Occipital lobe (tissue), 2 donors: Measurements from ENCODE around the gene OR4E2. TPM values are rescaled to one million over a fixed set of nuclear protein-coding genes. Genes with fewer than 3 reads are reported as not detected.
"Not testable (repeated sequence)": the region's sequence is repeated elsewhere in the genome, so short reads cannot be mapped to it uniquely, and the experiment has no call there.

Source experiments
- DNase-seq: peaks from one replicate; lab custom pipeline; 2025; lab: John Stamatoyannopoulos, UW
- total RNA-seq: library from RNA; depleted of rRNA; stranded (reverse); fragments of >200 nt; gene quantifications from one replicate; pipeline ENCODE4 v1.2.3, GENCODE V29; 2014

The OR4E2 gene, protein sequence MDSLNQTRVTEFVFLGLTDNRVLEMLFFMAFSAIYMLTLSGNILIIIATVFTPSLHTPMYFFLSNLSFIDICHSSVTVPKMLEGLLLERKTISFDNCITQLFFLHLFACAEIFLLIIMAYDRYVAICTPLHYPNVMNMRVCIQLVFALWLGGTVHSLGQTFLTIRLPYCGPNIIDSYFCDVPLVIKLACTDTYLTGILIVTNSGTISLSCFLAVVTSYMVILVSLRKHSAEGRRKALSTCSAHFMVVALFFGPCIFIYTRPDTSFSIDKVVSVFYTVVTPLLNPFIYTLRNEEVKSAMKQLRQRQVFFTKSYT
- not detected for total RNA-seq

DNA sequence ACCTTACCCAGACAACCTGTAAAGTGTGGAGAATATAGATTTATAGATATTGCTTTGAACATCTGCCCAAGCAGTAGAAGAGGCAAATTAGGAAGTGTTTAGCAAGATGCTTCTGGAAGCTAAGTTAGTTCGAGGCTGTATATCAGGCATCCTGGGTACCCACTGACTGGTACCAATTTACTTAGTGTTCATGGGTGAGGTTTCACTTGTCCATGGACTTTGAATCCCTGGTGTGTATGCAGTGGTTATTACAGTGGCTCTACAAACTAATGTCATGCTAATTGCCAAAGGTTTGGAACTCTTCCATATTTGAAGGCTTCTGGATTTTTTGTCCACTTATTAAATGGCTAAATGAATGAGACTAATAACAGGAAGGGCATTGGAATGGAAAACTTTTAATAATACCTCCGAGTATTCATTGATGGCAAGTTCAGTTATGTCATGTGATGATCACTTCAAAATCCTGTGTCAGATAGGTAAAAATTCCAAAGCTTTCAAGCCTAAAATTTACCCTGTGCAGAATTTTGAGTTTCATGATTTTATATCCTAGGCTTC, at the start of gene OR4E2:
Gene OR4E2, plus strand, starts transcription at position 505 of the 555 bp plus-strand sequence. CDS start 11,248 bp downstream, outside the sequence.
- no peak for DNase-seq

DNA sequence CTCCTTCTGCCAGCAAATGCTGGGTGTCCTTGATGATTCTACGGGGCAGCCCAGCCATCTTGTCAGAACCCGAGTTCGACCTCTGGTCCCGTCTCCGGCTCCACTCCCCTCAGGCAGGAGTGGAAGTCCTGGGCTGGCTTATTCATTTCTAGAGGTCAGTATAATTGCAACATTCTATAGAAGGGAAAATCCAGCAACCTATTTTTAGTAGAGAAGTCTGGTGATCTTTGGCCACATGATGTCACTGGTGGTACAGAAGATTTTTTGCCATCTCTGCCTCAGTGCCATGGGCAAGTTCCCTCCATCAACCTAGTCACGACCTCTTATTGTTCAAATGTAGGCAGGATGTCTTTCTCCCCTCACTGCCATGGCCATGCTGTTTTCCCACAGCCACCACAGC, 41.3 kb upstream of the OR4E2 start:
- no peak for DNase-seq

DNA sequence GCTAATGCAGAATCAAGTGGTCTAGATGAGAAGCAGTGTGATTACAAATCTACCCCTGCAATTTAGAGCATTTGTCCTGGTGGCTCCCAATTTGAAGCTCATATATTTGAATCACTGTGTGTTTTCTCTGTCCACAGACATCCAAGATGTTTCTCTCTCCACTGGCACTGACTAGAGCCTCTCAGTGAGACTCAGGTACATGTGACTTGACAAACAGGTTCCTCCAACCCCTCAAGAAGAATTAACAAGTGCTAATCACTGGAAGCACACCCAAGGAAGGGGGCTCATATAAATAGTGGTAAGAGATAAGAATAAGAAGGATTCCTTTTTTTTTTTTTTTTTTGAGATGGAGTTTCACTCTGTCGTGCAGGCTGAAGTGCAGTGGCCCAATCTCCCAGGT, 39.4 kb upstream of the OR4E2 start:
- DNase-seq: no peak

DNA sequence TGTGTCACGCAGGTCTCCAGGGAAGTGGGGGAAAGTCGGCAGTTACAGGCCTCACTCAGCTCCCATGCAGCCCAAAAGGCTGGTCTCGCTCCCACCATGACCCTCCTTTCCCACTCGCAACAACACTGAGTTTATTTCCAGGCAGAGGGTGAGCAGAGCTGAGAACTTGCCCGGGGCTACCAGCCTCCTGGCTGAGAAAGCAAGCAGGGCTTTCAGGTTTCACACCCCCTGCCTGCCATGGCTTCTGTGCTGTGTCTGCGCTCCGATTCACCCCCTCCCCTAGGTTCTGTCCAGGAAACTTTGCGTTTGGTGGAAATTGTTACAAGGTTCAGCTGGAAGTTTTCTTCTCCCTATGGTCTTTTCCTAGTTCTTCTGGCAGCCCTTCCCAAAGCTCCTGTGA, 36.0 kb upstream of the OR4E2 start:
- DNase-seq: no peak

DNA sequence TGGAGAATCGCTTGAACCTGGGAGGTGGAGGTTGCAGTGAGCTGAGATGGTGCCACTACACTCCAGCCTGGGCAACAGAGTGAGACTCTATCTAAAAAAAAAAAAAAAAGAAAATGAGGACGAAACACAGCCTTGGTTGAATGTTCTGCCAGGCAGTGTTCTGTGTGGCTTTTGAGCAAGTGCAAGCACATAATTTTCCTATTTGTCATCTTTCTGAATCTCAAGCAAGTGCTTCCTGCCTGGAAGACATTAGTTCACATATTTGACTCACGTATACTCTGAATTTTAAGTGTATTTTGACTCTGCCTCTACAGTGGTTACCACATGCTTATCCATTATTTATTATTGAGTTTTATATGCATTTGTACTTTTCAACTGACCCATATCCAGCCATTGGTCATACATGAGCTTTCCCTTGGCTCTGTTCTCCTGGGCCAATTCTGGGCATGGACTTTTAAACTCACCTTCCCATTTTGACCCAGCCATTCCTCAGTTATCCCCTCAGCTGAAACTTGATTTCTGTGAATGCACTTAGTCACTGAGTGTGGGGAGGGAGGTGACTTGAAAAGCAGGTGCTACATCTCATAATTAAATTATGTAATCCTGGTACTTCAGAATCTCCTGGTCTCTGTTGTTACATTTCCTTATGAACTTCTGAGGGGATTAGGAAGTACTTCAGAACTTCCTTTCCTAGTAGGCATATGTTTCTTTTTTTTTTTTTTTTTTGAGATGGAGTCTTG, 27.0 kb upstream of the OR4E2 start:
- DNase-seq: no peak

DNA sequence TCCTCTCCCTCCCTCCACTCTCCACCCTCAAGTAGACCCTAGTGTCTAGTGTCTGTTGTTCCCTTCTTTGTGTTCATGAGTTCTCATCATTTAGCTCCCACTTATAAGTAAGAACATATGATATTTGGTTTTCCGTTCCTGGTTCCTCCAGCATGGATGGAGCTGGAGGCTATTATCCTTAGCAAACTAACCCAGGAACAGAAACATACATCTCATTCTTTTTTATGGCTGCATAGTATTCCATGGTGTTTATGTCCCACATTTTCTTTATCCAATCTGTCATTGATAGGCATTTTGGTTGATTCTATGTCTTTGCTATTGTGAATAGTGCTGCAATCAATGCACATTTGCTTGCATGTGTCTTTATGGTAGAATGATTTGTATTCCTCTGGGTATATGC, 23.1 kb upstream of the OR4E2 start:
- DNase-seq: not testable (repeated sequence)

DNA sequence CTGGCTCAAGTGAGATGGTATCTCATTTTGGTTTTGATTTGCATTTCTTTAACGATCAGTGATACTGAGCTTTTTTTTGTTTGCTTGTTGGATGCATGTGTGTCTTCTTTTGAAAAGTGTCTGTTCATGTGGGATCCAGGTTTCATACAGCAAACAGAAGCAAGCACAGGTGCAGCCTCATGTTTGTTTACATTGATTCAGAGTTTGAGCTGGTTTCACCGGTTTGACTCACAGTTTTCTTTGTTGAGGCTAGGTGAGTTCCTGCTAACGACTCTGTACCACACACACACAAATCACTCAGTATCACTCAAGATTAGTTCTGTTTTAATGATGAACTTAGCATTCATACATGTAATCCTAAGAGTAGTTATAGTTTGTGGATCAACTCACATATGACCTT, 22.6 kb upstream of the OR4E2 start:
- DNase-seq: no peak

DNA sequence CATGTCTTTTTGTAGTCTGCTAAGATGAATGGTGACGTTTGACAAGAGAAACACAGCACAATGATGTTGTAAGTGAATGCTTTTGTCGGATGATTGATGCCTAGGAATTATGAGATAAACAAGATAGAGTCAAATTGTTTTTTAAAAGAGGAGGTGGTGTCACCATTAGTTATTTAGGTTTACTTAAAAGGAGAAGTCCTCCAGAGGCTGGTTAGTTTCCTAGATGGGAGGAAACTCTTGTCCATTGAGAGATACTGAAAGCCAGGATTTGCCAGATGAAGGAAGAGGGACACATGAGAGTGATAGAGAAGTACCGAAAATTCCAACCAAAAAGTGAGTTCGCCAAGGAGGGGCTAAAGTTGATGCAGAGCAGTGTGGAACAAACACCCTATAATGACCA, 18.8 kb upstream of the OR4E2 start, which contains the start of gene OR10G2:
Gene OR10G2, minus strand, starts transcription at position 101 of the 400 bp plus-strand sequence. Its CDS starts 98 bp downstream, at position 3.
- DNase-seq: no peak

DNA sequence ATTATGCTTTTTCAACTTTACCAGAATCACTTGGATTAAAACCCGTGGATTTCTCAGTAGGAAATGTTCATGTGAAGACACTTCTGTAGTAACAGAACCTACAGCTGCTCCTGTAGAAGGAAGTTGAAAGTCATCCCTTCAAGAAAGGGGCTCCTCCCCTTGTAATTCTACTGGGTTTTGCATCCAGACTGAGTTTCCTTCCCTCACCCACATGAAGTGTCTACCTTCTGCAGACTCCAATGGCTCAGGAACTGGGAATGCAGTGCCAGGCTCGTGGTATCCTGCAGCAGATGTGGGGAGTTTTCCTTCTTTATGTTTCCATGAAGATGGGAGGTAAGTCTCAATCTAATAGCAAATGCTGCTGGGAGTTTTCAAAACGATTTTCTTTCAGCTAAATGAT, 11.0 kb upstream of the OR4E2 start:
- no peak for DNase-seq

DNA sequence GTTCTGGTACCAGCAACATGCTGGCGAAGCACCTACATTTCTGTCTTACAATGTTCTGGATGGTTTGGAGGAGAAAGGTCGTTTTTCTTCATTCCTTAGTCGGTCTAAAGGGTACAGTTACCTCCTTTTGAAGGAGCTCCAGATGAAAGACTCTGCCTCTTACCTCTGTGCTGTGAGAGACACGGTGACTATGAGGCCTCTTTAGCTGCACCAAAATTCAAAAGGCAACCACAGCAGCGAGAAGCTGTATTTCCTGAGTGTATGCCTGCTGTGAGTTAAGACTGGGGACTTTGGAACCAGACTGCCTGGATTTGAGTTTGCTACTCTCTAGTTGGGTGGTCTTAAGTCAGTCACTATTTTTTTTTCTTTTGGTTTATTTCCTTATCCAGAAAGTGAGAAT, 10.2 kb upstream of the OR4E2 start:
- no peak for DNase-seq

DNA sequence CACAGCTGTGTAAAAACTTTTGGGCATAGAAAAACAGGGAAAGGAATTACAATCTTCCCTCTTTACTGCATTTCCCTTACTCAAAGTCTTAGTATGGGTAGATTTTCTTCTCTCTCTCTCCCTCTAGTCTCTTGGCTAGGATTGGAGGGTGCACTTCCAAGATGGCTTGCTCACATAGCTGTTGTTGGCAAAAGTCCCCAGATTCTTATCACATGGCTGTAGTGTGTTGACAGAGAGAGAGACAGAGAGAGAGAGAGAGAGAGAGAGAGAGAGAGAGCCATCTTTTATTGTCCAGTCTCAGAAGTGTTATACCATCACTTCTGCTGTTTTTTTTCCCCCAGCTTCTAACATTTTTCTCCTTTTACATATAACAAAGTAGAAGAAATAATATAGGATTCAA, 6.3 kb upstream of the OR4E2 start:
- DNase-seq: no peak

DNA sequence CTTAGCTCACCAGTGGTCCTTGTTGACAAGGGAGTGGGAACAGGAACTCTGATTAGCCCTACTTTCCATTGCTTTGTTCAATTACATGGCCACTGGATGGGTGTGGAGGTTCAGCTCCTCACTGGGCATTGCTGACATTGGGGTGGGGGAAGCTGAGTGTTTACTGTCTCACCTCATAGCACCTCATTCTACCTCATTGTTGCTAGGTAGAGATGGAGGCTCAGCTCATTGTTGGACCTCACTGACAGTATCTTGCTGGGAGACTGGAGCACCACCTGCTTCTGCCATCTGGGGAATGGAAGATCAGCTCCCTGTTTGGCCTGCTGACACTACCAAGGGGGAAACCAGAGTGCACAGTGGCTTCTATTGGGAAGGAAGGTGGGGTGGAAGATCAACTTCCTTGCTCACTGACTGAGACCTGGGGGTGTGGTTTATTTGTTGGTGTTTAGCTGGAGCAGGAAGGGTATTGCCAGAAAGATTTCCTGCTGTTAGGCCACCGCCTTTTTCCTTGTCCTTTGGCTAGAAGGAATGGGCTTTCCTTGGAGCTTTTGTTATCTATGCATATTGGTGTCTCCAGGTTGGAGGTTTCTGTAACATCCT, 1.3 kb upstream of the OR4E2 start:
- no peak for DNase-seq

DNA sequence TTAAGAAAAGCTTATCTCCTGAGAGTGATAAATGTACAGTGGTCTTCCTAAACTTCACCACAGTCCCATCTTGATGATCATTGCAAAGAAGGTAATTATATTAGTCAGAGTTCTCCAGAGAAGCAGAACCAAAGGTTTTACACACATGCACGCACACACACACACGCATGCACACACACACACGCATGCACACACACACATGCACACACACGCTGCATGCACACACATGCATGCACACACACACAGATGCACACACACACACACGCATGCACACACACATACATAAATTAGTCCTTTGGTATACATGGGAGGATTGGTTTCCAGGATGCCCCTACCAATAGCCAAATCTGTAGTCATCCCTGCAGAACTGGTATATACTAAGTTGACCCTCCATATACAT, 580 bp downstream of the OR4E2 start:
- DNase-seq: no peak

DNA sequence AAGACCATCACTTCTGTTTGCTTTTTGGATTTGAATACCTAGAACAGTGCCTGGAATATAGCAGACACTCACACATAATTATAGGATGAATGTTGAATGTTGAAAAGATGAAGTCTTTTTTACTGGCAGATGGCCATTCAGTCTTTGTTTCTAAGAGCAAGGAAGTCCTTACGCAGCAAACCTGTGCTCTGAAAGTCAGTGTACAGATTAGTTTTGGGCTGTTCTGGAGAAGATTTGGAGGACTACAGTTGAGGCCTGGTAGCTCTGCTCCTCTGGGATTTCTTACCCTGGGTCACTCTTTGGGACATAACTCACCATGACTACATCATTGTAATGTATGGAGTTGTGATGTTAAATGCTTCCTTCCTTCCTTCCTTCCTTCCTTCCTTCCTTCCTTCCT, 3.3 kb downstream of the OR4E2 start:
- no peak for DNase-seq

DNA sequence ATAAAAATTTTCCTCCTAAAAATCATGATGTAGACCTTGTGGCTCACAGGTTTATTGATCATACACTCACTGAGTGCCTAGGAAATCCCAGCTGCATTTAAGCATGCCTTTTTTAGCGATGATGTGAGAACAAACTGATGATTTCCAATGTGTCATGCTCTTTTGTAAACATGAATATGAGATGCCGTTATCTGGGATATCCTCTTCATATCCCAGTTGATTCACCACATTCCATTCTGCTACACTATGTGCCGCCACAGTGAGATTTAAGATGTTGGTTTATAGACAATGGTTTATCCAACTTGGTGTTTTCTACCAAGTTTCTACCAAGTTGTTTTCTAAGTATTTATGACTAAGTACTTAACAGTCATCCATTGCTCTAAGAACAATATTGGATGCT, 14.7 kb downstream of the OR4E2 start:
- no peak for DNase-seq

DNA sequence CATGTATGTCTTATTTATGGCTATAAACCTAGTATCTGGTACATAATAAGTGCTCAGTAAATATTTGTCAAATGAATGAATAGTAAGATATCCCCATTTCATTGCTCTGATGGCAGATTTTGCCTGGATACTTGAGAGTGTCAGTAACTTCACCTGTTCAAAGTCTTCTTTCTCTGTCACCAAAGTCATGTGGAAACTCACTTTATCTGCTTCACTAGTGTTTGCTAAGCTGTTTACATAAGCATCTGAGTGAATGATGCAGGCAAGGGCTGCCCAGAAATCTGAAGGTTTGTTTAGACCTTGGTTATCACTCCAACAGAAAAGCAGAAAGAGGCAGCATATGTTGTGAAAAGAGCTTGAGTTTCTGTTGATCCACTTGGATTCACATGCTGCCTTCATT, 15.6 kb downstream of the OR4E2 start:
- DNase-seq: no peak

DNA sequence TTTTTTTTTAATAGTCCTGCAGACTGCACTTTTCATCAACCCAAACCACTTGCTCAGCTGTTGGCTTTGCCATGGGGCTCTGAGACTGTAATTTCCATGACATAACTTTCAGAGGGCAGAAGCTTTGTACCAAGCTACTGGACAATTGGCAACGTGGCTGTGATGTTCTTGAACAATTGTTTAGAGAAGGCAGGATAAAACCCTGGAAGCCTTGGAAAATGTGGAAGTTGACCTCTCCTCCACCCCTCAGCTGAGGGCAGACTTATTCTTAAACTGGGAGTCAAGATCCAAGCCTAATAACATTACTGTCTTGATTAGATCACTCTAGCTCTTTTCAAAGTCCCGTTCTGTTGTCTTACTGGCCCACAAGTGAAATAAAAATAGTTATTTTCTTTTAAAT, 17.7 kb downstream of the OR4E2 start:
- no peak for DNase-seq

DNA sequence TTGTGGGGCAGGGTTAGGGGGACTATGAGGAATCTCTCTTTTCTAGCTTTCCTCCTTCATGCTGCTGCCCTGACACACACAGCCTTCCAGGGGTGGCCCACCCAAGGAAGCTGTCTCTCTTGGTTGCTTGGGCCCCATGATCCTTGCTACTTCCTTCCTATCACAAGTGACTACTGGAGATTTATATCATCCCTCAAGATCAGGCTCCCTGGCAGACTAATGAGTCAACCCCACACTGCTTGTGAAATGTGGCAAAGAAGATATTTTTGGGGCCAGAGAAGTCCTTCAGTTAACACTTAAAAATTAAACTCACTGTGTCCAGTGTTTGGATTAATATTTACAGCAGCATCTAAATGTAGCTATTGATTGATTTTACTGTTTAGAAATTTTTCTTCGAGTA, 18.5 kb downstream of the OR4E2 start:
- no peak for DNase-seq

DNA sequence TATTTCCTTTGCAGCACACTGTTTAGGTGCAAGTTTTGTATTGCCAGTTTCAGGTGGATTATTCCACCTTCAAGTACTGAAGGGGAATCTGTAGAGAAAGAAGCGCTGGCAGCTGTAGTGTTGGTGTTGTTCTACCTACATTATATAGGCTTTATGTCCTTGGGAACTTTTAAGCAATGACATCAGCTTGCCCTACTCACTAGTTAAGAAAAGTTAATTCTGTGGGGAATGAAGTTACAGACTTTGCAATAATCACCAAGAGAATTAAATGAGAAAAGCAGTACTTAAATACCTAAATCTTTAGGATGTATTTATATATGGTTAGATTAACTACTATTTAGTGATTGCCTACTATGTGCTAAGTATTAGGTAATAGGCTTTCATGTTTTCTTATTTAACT, 20.1 kb downstream of the OR4E2 start, which contains the start of gene OR4E1:
Gene OR4E1, minus strand, starts transcription at position 101 of the 400 bp plus-strand sequence. CDS start 2,883 bp downstream, outside the sequence.
- no peak for DNase-seq

DNA sequence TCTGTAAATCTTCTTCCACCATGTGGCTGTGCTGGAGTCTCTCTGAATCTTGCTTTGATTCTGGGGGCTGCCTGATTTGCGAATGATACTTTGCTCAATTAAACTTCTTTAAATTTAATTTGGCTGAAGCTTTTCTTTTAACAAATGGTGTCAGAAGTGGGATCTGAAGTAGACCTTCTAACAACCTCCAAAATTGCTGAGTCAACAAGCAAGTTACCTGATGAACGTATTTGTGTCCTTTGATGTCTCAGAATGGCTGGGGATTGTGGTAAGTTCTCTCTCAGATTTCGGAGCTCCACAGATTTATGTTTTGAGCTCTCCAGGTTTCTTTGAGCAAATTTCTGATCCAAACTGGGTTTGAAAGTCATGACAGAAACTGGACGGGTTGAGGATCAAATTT, 21.9 kb downstream of the OR4E2 start:
- no peak for DNase-seq

DNA sequence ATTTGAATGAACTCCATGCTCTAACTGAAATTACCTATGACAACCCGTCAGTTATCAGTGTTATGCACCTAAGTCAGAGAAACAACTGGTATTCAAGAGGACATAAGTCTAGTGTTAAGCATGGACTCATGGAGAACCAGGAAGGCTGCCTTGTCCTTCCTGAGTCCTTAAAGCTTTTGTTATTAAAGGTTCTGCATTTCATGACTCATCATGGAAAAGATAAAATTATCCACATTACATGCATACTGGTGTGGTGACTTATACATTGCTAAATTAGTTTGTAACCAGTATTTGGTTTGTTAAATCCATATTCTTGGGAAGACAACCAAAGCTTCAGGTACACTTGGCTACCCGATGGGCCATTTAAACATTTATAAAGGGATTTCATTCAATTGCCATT, 26.4 kb downstream of the OR4E2 start:
- DNase-seq: no peak

DNA sequence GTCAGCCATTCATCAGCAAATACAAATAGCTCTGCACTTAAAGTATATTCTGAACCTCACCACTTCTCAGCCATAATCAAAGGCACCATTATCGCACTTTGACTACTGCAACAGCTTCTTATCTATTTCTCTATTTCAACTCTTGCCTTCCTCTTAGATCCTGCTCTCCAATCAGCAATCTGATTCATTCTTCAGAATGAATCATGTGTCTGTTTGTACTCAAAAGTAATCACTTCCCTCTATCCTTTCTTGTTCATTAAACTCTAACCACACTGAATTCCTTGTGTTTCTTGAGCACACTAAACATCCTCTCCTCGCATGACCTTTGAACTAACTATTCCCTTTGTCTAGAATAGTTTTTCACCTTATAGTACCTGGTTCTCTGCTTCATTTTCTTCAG, 32.8 kb downstream of the OR4E2 start:
- no peak for DNase-seq
